Measurements from ENCODE around the gene MYT1. TPM values are rescaled to one million over a fixed set of nuclear protein-coding genes. Genes with fewer than 3 reads are reported as not detected.

The MYT1 gene
- total and polyA plus RNA-seq, 2 of the 13 experiments (the other 11 are each of a cell fraction or from before 2014, with no cell fraction given), result 0.58 to 2.5 TPM

DNA sequence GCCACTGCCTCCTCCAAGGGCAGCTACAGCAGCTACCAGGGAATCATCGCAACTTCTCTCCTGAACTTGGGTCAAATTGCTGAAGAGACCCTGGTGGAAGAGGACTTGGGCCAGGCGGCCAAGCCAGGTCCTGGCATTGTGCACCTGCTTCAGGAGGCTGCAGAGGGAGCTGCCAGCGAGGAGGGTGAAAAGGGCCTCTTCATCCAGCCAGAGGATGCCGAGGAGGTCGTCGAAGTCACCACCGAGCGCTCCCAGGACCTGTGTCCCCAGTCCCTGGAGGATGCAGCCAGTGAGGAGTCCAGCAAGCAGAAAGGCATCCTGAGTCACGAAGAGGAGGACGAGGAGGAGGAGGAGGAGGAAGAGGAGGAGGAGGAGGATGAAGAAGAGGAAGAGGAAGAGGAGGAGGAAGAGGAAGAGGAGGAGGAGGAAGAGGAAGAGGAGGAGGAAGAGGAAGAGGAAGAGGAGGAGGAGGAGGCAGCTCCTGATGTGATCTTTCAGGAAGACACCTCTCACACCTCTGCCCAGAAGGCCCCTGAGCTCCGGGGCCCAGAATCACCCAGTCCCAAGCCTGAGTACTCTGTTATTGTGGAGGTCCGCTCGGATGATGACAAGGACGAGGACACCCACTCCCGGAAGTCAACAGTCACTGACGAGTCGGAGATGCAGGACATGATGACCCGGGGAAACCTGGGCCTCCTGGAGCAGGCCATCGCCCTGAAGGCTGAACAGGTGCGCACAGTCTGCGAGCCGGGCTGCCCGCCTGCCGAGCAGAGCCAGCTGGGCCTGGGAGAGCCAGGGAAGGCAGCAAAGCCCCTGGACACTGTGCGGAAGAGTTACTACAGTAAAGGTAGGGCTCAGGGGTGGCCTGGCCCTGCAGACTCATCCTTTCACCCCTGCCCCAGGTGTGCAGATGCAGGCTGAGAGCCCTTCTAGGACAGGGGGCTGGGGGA, 43.7 kb downstream of the MYT1 start:
- no peak overlapping the region for H3K9ac ChIP-seq (ENCODE audit: insufficient read depth, low read depth, low read length)
- H4K20me1 ChIP-seq (ENCODE audit: insufficient read depth, low read length), result no peaks in the 10 kb centered on the region
- ATAC-seq, result no peak
- no TSS peak for BruUV-seq (replicated peaks)
- H3K27ac ChIP-seq (ENCODE audit: extremely low read length, insufficient read depth, low read length), result no peak overlapping the region
- H3K4me1 ChIP-seq (ENCODE audit: insufficient read depth, low read length), result peaks cover 49% of the 10 kb centered on the region
- DNase-seq (ENCODE audit: low spot score), result no peak
- H3K9me3 ChIP-seq (ENCODE audit: low read length), result no peaks in the 10 kb centered on the region
- TF ChIP-seq RORA (CRISPR knock-in tag; IDR thresholded peaks at IDR 0.05) (no peak), NCOR1 (IDR thresholded peaks at IDR 0.05; ENCODE audit: borderline replicate concordance, low read length) (no peak), HOXA7 (CRISPR knock-in tag; IDR thresholded peaks at IDR 0.05) (no peak), RXRA (CRISPR knock-in tag; IDR thresholded peaks at IDR 0.05) (0 out of 2 replicates have a peak, but pooled peaks have one; percentile 22), HNF4A (CRISPR knock-in tag; IDR thresholded peaks at IDR 0.05) (no peak)
- TF ChIP-seq, protein P1, sequence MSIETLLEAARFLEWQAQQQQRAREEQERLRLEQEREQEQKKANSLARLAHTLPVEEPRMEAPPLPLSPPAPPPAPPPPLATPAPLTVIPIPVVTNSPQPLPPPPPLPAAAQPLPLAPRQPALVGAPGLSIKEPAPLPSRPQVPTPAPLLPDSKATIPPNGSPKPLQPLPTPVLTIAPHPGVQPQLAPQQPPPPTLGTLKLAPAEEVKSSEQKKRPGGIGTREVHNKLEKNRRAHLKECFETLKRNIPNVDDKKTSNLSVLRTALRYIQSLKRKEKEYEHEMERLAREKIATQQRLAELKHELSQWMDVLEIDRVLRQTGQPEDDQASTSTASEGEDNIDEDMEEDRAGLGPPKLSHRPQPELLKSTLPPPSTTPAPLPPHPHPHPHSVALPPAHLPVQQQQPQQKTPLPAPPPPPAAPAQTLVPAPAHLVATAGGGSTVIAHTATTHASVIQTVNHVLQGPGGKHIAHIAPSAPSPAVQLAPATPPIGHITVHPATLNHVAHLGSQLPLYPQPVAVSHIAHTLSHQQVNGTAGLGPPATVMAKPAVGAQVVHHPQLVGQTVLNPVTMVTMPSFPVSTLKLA (IDR thresholded peaks at IDR 0.05), result 0 out of 2 replicates have a peak, but pooled peaks have one; percentile 4
- no peak overlapping the region for H3K4me3 ChIP-seq (replicated peaks in 1 of 3; ENCODE audit: insufficient read depth in 1 of 3, low read depth in 2 of 3, low read length in 3 of 3)
- no peak overlapping the region for H3K4me2 ChIP-seq (ENCODE audit: low read depth, low read length)
- POLR2A ChIA-PET, result no interaction called here
- peaks cover 36 to 91% of the 10 kb centered on the region in 2 experiments for H3K27me3 ChIP-seq (ENCODE audit: control insufficient read depth in 1 of 2, insufficient read depth in 2 of 2, low read length in 2 of 2)
- no peak overlapping the region for H2AFZ ChIP-seq (ENCODE audit: low read length)
- no peaks in the 10 kb centered on the region for H3K79me2 ChIP-seq (ENCODE audit: insufficient read depth, low read length)
- H3K36me3 ChIP-seq (replicated peaks in 1 of 2; ENCODE audit: control insufficient read depth in 1 of 2, insufficient read depth in 2 of 2, low read length in 2 of 2), result no peaks in the 10 kb centered on the region
- WGBS (ENCODE audit: low lambda C conversion rate), result 49% methylated on average over 20 of the region's 25 CpGs
- in situ Hi-C loops (cut with HindIII; ENCODE audit: extremely low pct_ligation_motif_present, low pct_unique_long_range_greater_than_20kb) (loop anchor here (5.0 kb wide), 1 partner anchor 36 kb away; no protein-coding TSS in a partner anchor), intact Hi-C loops (cut with micrococcal nuclease; ENCODE audit: unreplicated experiment) (no loop called here)
- no peak for FAIRE-seq
- CTCF ChIA-PET (ENCODE audit: low intra/inter-chr PET ratio, low total read pairs), result no interaction called here

Measured in HepG2 (cell line).